Mesendoderm (in vitro differentiated cells): ENCODE measurements around the gene KCNK17.
"Not testable (repeated sequence)": the region's sequence is repeated elsewhere in the genome, so short reads cannot be mapped to it uniquely, and the experiment has no call there.

ENCODE experiments used
- DNase-seq: peaks from one replicate; pipeline ENCODE4 v3.0.0; 2013
- H2AK5ac ChIP-seq: 2 replicates; pipeline ENCODE4 v1.6.1; 2013; ENCODE audit warnings: low read length, inconsistent platforms
- H2BK120ac ChIP-seq: 2 replicates; pipeline ENCODE4 v1.6.1; 2013; ENCODE audit warnings: low read depth, mild to moderate bottlenecking, low read length, moderate library complexity, mixed read lengths
- H2BK15ac ChIP-seq: replicated peaks from 2 replicates; pipeline ENCODE4 v1.6.1; 2013; ENCODE audit warnings: low read depth, mild to moderate bottlenecking, moderate library complexity
- H2BK5ac ChIP-seq: 2 replicates; pipeline ENCODE4 v1.6.1; 2013; ENCODE audit warnings: low read length, inconsistent platforms
- H3K18ac ChIP-seq: 2 replicates; pipeline ENCODE4 v1.6.1; 2013; ENCODE audit warnings: mild to moderate bottlenecking, low read length, mixed read lengths
- H3K23ac ChIP-seq: one replicate; pipeline ENCODE4 v1.6.1; 2013; ENCODE audit warnings: low read length
- H3K27ac ChIP-seq: 2 replicates; pipeline ENCODE4 v1.5.1; 2013; ENCODE audit warnings: low read depth, mild to moderate bottlenecking, inconsistent platforms, low read length, moderate library complexity
- H3K27me3 ChIP-seq: 2 replicates; pipeline ENCODE4 v1.6.1; 2013; ENCODE audit warnings: low read length, control low read depth, mild to moderate bottlenecking, inconsistent platforms; ENCODE audit not compliant: insufficient read depth, poor library complexity
- H3K36me3 ChIP-seq: 2 replicates; pipeline ENCODE4 v1.6.1; 2013; ENCODE audit warnings: low read length, inconsistent platforms; ENCODE audit not compliant: control insufficient read depth, insufficient read depth
- H3K4ac ChIP-seq: one replicate; pipeline ENCODE4 v1.6.1; 2013; ENCODE audit warnings: low read depth, mild to moderate bottlenecking, low read length, moderate library complexity
- H3K4me1 ChIP-seq: 2 replicates; pipeline ENCODE4 v1.6.1; 2013; ENCODE audit warnings: low read depth, low read length, inconsistent platforms; ENCODE audit not compliant: control insufficient read depth
- H3K4me2 ChIP-seq: 2 replicates; pipeline ENCODE4 v1.6.1; 2013; ENCODE audit warnings: low read length
- H3K4me3 ChIP-seq: 2 replicates; pipeline ENCODE4 v1.5.1; 2013; ENCODE audit warnings: mild to moderate bottlenecking, low read length
- H3K56ac ChIP-seq: one replicate; pipeline ENCODE4 v1.6.1; 2013; ENCODE audit warnings: low read length
- H3K79me1 ChIP-seq: 2 replicates; pipeline ENCODE4 v1.6.1; 2013; ENCODE audit warnings: low read length, inconsistent platforms
- H3K79me2 ChIP-seq: 2 replicates; pipeline ENCODE4 v1.6.1; 2013; ENCODE audit warnings: mild to moderate bottlenecking, low read length; ENCODE audit not compliant: control insufficient read depth, insufficient read depth
- H3K9ac ChIP-seq: 2 replicates; pipeline ENCODE4 v1.6.1; 2013; ENCODE audit warnings: low read length, inconsistent platforms
- H4K5ac ChIP-seq: one replicate; pipeline ENCODE4 v1.6.1; 2013; ENCODE audit warnings: low read length
- H4K8ac ChIP-seq: one replicate; pipeline ENCODE4 v1.6.1; 2013; ENCODE audit warnings: low read depth, mild to moderate bottlenecking, control low read depth, low read length, moderate library complexity
- WGBS: extraction: QIAGEN DNeasy Blood & Tissue Kit; methylation state at CpG from one replicate; pipeline ENCODE4 v1.1.7; 2013; ENCODE audit warnings: low lambda C conversion rate, missing lambda C conversion rate; ENCODE audit not compliant: insufficient coverage; ENCODE audit errors: extremely low coverage; 5-methylcytosine and 5-hydroxymethylcytosine counted together

KCNK17 gene

DNA sequence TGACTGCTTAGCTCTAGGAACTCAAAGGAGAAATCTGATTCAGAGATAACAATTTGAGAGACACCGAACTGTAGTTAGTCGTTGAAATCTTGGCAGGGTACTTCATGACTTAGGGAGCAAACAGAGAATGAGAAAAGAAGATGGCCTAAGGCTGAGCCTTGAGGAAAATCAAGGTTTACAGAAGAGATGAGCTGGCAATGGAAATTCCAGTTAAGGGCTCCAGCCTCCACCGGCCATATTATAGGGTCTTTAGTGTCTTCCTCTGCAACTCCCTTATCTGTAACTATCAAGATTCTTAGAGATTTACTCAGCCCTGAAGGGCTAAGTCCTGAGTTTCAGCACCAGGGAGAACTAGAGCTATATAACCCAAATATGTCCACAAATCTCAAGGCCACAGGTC, 26.6 kb downstream of the KCNK17 start:
- Histone ChIP-seq H2BK5ac (no peak overlapping the region), H2AK5ac (no peak overlapping the region), H4K5ac (no peak overlapping the region), H3K9ac (no peak overlapping the region), H3K27me3 (no peaks in the 10 kb centered on the region), H3K27ac (no peak overlapping the region), H3K18ac (no peak overlapping the region), H3K79me2 (no peaks in the 10 kb centered on the region), H3K4me3 (no peak overlapping the region), H4K8ac (no peak overlapping the region), H3K4me2 (no peak overlapping the region), H3K79me1 (no peaks in the 10 kb centered on the region), H3K36me3 (no peaks in the 10 kb centered on the region), H2BK15ac (no peak overlapping the region), H3K4me1 (no peaks in the 10 kb centered on the region), H2BK120ac (no peak overlapping the region), H3K56ac (no peak overlapping the region), H3K23ac (no peak overlapping the region), H3K4ac (no peak overlapping the region)
- WGBS, result no CpG with 5 or more reads among the region's 3 CpGs
- DNase-seq, result no peak

GRCh38 chr6:39286596-39286995, 27.6 kb downstream of the KCNK17 start:
- H3K36me3 ChIP-seq, H3K27ac ChIP-seq, H4K5ac ChIP-seq, DNase-seq, H3K56ac ChIP-seq, H3K23ac ChIP-seq, H2BK120ac ChIP-seq, H3K4ac ChIP-seq, H3K4me3 ChIP-seq, H3K18ac ChIP-seq, H3K27me3 ChIP-seq, H2BK15ac ChIP-seq, H3K9ac ChIP-seq, H3K4me1 ChIP-seq, H2AK5ac ChIP-seq, H3K4me2 ChIP-seq, H2BK5ac ChIP-seq, H3K79me1 ChIP-seq, H3K79me2 ChIP-seq, H4K8ac ChIP-seq: not testable (repeated sequence)
- WGBS, result no CpG with 5 or more reads among the region's 10 CpGs

DNA sequence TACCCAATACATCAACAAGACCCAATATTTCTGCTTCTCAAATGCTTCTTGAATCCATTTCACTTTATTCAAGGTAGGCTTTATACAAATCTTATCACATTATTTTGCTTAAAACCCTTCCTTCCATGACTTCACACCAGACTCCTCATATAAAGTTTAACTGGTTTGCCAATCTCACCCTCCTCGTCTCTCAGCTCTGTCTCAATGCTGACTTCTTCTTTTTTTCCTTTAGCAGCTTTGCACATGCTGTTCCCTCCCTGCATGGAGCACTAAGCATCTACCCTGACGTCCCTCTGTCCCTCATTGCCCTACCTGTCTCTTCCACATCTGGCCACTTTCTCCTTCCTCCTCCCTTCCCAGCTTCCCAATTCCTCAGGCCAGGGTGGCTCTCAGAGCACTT, 31.4 kb downstream of the KCNK17 start:
- Histone ChIP-seq H2AK5ac (no peak overlapping the region), H3K4me2 (no peak overlapping the region), H4K8ac (no peak overlapping the region), H3K23ac (no peak overlapping the region), H3K27me3 (no peaks in the 10 kb centered on the region), H4K5ac (no peak overlapping the region), H3K56ac (no peak overlapping the region), H3K18ac (no peak overlapping the region), H3K4me3 (no peak overlapping the region), H2BK15ac (no peak overlapping the region), H3K79me2 (no peaks in the 10 kb centered on the region), H3K36me3 (no peaks in the 10 kb centered on the region), H3K79me1 (no peaks in the 10 kb centered on the region), H3K9ac (no peak overlapping the region), H2BK5ac (no peak overlapping the region), H2BK120ac (no peak overlapping the region), H3K27ac (no peak overlapping the region), H3K4ac (no peak overlapping the region), H3K4me1 (no peaks in the 10 kb centered on the region)
- WGBS, result no CpG with 5 or more reads among the region's 2 CpGs
- no peak for DNase-seq

DNA sequence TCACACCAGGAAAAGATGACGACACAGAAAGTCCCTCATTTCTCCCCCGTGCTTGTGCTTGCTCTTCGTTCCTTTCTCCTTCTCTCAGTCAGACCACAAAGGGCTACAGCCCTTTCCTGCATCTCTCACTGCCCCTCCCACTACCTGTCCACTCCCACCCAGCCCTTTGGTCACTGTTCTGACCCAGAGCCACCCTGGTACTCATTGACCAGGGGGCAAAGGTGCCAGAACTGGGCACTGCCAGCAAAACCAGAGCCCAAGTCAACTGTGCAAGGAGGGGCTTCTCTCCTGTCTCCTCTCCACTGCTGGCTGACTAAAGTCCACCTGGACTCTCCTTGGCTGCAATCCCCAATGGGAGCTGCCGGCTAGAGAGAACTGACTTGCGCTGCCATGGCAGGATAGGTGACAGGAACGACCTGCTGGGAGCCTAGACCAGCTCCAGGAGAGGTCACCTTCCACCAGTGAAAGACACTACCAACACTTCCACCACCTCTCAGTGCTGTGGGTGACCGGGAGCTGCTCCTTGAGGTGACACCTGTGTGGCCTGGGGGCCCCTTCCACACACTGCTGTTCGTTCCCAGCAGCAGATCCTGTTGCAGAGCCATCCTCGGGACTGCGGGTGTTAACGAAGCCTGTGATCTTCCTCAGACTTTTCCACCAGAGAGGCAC, 32.8 kb downstream of the KCNK17 start:
- H3K56ac ChIP-seq, result no peak overlapping the region
- H3K18ac ChIP-seq, result no peak overlapping the region
- no peak overlapping the region for H3K23ac ChIP-seq
- no peak overlapping the region for H2AK5ac ChIP-seq
- WGBS, result no CpG with 5 or more reads among the region's 11 CpGs
- H3K4ac ChIP-seq, result no peak overlapping the region
- H4K8ac ChIP-seq, result no peak overlapping the region
- no peaks in the 10 kb centered on the region for H3K36me3 ChIP-seq
- H3K9ac ChIP-seq, result no peak overlapping the region
- no peak overlapping the region for H2BK120ac ChIP-seq
- H3K79me1 ChIP-seq, result no peaks in the 10 kb centered on the region
- no peak overlapping the region for H2BK5ac ChIP-seq
- H3K4me2 ChIP-seq, result no peak overlapping the region
- H3K4me1 ChIP-seq, result no peaks in the 10 kb centered on the region
- H3K27me3 ChIP-seq, result no peaks in the 10 kb centered on the region
- no peak overlapping the region for H2BK15ac ChIP-seq
- no peak overlapping the region for H3K4me3 ChIP-seq
- H3K27ac ChIP-seq, result no peak overlapping the region
- H4K5ac ChIP-seq, result no peak overlapping the region
- DNase-seq, result no peak
- H3K79me2 ChIP-seq, result no peaks in the 10 kb centered on the region

DNA sequence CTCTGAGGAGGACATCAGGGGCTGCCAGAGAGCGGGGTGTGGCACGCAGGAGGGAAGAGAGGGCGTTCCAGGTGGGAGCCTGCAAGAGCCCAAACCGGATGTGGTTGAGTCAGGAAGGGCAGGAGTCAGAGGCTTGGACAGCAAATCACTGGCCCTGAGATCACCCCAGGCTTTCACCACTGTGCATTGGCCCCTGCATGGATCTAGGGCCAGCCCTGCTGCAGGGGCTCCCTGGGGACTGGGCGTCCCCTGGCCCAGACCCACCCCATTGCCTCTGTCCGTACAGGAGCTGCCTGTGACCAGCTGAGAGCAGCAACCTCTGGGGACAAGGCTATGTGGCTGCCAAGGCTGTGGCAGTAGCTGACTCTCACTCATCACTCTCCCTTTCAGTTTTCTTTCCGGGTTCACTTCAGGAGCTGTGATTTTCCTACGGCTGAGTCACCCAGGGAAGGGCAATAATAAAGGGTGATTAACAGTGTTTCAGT, 33.9 kb downstream of the KCNK17 start:
- no peak overlapping the region for H4K8ac ChIP-seq
- no peak overlapping the region for H3K18ac ChIP-seq
- H4K5ac ChIP-seq, result no peak overlapping the region
- no peak overlapping the region for H3K4ac ChIP-seq
- H2BK120ac ChIP-seq, result no peak overlapping the region
- H3K79me1 ChIP-seq, result no peaks in the 10 kb centered on the region
- no peak overlapping the region for H3K4me3 ChIP-seq
- no peaks in the 10 kb centered on the region for H3K27me3 ChIP-seq
- H3K27ac ChIP-seq, result no peak overlapping the region
- no peak overlapping the region for H3K23ac ChIP-seq
- H3K4me2 ChIP-seq, result no peak overlapping the region
- no peak overlapping the region for H3K56ac ChIP-seq
- DNase-seq, result no peak
- no peak overlapping the region for H3K9ac ChIP-seq
- no peak overlapping the region for H2AK5ac ChIP-seq
- H2BK5ac ChIP-seq, result no peak overlapping the region
- no peak overlapping the region for H2BK15ac ChIP-seq
- no CpG with 5 or more reads among the region's 8 CpGs for WGBS
- H3K4me1 ChIP-seq, result no peaks in the 10 kb centered on the region
- H3K36me3 ChIP-seq, result no peaks in the 10 kb centered on the region
- no peaks in the 10 kb centered on the region for H3K79me2 ChIP-seq

DNA sequence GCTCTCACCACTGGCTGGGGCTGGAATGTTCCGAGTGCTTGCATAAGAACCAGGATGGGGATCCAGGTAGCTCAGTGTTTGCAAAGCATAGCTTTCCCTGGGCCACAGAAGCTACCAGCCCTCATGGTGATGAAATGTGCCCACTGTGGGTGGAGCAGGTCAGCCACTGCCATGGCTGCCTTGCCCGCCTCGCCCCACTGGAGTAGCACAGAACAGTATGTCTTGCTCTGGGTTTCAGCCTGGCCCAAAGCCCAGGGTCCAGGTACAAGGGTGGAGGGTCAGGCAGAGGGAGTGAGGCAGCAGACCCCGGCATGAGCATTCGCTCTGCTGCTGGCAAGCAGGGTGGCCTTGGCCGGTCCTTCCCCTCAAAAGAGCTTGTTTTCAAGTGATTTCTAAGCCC, 34.7 kb downstream of the KCNK17 start:
- no peak overlapping the region for H3K23ac ChIP-seq
- H3K27me3 ChIP-seq, result no peaks in the 10 kb centered on the region
- H3K79me1 ChIP-seq, result no peaks in the 10 kb centered on the region
- no peak overlapping the region for H3K56ac ChIP-seq
- no peak overlapping the region for H4K8ac ChIP-seq
- no peak overlapping the region for H2BK120ac ChIP-seq
- H4K5ac ChIP-seq, result no peak overlapping the region
- no peak overlapping the region for H3K9ac ChIP-seq
- H3K18ac ChIP-seq, result no peak overlapping the region
- H3K4me1 ChIP-seq, result no peaks in the 10 kb centered on the region
- H3K4me3 ChIP-seq, result no peak overlapping the region
- H3K4ac ChIP-seq, result no peak overlapping the region
- DNase-seq, result no peak
- no peak overlapping the region for H2BK15ac ChIP-seq
- WGBS, result no CpG with 5 or more reads among the region's 6 CpGs
- no peak overlapping the region for H2BK5ac ChIP-seq
- H2AK5ac ChIP-seq, result no peak overlapping the region
- H3K36me3 ChIP-seq, result no peaks in the 10 kb centered on the region
- H3K27ac ChIP-seq, result no peak overlapping the region
- H3K79me2 ChIP-seq, result no peaks in the 10 kb centered on the region
- H3K4me2 ChIP-seq, result no peak overlapping the region
